GM18909 (cell line): ENCODE results near the gene MCU.

Experiments
- ATAC-seq: cut with Tn5 transposase; IDR thresholded peaks from one replicate; pipeline ENCODE4 v1.9.1; 2021; ENCODE audit warnings: mild to moderate bottlenecking; ENCODE audit not compliant: unreplicated experiment, poor library complexity

Gene MCU

DNA sequence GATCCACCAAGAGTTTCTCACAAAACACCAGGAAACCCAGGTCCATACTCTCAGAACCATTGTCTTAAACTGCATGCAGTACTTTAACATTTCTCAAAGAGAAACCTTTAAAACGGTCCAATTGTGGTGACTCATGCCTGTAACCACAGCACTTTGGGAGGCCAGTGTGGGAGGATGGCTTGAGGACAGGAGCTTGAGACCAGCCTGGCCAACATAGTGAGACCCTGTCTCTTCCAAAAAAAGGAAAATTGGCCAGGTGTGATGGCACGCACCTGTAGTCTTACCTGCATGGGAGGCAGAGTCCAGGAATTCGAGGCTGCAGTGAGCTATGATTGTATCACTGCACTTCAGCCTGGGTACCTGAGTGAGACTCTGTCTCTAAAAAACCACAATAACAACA, 104.1 kb downstream of the MCU start:
- ATAC-seq = no peak

DNA sequence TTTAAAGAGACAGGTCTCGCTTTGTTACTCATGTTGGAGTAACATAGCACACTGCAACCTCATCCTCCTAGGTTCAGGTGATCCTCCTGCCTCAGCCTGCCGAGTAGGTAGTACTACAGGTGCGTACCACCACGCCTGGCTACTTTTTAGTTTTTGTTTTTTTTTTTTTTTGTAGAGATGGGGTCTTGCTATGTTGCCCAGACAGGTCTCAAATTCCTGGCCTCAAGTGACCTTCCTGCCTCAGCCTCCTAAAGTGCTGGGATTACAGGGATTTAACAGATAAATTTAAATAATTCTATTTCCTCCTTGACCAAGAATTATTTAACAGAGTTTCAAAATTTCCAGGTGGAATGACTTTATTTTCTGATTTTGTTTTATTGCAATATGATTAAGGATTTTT, 104.6 kb downstream of the MCU start:
- no peak for ATAC-seq

DNA sequence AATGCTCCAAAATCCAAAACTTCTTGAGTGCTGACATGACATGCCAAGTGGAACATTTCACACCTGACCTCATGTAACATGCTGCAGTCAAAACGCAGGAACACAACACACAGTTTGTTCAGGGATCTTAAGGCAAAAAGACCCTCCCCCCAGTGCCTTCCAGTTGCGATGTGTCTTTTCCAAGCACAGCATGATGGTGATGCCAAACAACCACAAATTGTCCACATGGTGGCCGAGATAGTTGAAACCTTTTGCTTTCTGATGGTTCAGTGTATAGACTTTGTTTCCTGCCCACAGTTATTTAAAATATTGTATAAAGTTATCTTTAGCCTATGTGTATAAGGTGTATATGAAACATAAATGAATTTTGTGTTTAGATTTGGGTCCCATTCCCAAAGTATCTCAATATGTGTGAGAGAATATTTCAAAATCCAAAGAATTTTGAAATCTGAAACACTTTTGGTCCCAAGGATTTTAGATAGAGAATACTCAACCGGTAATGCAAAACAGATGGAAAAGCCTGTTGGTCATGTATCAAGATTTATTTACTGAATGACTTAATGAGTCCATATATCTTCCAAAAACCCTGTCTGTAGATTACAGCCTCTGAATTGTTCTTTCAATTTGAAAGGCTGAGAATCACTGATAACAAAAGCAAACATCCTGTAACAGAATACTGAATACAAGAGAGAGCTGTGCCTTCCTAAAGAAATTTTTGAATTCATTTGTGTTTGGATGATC, 108.2 kb downstream of the MCU start:
- ATAC-seq = no peak

DNA sequence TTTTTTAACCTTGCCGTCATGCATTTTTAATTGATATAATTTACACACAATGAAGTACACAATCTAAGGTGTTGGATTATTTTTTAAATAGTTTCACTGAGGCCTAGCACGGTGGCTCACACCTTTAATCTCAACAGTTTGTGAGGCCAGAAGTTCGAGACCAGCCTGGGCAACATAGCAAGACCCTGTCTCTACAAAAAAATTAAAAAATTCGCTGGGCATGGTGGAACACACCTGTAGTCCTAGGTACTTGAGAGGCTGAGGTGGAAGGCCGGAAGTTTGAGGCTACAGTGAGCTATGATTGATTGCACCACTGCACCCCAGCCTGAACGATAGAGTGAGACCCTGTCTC, 108.8 kb downstream of the MCU start:
- no peak for ATAC-seq

DNA sequence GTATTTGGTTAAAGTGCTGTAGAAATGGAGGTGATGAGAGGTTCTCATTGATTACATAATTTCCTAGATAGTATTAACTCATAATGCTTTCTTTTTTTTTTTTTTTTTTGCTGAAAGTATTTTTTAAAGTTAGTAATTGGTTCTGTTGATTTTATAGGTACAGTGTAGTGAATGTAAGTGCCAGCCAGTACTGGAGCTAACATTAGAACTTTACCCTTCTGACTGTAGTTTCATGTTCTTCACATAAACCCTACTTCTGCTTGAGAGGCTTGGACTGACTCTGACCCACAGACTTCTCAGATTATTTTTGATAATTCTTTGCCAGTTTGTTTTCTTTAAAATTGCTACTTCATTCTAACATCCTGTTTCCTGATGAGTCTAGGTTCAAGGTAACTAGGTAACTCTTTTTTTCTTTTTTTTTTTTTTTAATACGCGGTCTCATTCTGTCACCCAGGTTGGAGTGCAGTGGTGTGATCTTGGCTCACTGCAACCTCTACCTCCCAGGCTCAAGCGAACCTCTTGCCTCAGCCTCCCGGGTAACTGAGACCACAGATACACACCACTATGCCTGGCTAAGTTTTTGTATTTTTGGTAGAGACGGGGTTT, 109.4 kb downstream of the MCU start:
- ATAC-seq = no peak

- ATAC-seq = no peak
Observed at GRCh38 chr10:72802332-72802731, 110.4 kb downstream of the MCU start.

- ATAC-seq = no peak
Observed at GRCh38 chr10:72802763-72803505, 111.0 kb downstream of the MCU start.

- ATAC-seq = no peak
Observed at GRCh38 chr10:72808001-72808400, 116.1 kb downstream of the MCU start.

DNA sequence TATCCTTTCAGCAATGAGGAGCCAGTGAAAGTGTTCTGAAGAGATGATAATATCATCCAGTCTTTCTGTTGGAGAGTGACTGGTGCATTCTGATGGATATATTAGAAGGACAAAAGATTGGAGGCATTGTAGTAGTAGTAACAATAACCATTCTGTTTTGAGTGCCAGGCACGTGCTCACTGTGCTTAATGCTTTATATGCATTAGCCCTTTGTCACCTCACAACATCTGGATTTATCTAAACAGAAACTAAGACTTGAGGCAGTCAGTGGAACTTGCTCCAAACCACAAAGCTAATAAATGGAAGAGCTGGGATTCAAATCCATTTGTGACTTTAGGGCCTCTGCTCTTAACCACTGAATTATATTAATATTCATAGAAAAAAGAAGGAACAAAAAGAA, 117.1 kb downstream of the MCU start:
- no peak for ATAC-seq

DNA sequence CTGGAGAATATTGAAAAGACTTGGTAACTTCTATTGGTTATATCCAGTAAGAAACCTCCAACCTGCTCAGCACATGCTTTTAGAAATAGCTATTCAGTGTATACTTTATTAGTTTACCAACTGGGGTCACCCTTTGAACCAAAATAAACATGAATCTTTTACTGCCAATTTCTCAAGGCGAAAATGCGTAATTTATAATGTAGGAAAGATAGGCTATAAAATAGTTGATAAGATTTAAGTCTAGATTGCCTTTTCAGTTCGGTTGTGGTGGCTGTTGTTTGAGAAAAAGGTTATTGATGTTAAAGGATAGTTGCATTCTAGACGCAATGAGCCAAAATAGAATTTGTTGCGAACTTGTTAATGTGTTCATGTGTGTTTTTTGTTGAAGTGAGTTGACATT, 119.0 kb downstream of the MCU start:
- ATAC-seq = no peak

DNA sequence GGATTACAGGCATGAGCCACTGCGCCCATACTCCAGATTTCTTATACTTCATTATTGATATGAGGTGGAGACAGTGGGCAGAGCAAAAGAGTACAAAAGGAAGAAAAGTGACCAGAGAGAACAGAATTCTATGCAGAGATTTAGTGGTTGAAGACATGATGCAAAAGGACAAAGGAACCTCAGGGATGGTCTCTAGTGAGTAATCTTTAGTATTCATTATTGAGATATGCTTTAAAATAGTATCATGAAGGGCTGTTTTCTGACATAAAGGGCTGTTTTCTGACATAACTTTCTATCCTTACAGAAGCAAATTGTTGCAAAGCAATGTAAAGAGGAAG, 120.4 kb downstream of the MCU start:
- no peak for ATAC-seq

GRCh38 chr10:72812753-72813430, 120.9 kb downstream of the MCU start:
- ATAC-seq = no peak

DNA sequence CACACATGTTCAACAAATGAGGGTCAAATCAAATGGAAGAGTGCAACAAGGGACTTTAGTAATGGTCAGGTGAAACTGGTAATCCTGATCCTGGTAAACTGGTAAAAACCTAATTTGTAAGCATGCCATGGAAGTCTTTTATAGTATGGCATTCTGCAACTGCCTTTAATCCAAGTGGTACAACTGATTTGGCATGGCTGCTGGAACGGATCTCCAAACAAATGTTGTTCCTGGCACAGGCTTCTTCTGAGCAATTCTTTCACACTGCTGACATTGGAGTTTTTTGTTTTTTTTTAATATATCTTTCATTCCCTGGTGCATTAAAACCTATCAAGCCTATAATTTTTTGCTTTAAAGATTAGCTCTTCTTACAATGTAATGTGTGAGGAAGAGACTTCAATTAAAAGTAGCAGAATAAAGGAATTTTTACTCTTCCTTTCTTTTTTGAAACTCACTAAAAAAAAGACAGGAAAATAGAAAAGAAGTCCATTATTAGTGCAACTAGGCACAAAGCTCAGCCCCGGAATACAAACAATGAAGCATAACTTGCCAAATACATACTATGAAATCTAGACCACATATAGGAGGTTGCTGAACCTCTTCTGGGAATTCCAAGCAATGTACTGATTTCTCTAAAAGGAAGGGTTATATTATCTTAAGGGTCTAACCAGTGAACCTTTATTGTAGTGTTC, 122.3 kb downstream of the MCU start:
- no peak for ATAC-seq

DNA sequence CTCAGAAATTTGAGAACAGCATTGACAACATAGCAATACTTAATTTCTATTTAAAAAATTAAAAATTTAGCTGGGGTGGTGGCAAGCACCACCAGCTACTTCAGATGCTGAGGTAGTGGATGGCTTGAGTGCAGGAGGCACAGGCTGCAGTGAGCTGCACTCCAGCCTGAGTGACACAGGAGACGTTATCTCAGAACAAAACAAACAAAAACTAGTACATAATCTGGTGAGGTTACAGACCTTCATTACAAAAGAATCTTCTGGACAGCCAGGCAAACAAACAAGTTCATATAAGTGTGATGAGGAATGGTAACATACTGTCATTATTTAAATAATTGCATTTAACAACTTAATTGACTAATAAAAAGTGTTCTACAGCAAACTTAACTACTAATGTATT, 124.6 kb downstream of the MCU start:
- no peak for ATAC-seq

DNA sequence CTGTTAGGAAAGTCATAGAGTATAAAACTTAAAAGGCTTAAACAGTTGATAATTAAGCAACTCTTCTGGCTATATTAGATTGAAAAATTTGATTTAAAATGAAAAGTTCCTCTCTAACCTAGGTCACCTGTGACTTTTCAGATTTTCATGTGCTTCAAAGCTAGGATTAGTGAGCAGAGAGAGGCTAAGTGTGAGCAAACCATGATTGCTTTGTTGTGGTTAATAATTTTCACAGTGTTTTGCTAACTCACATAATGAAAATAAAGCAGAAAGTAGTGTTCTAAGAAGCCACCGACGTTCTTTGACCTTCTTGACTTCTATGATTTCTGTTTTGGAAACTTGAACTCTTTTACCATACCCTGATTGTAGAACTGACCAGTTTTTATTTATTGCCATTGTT, 126.1 kb downstream of the MCU start:
- no peak for ATAC-seq

DNA sequence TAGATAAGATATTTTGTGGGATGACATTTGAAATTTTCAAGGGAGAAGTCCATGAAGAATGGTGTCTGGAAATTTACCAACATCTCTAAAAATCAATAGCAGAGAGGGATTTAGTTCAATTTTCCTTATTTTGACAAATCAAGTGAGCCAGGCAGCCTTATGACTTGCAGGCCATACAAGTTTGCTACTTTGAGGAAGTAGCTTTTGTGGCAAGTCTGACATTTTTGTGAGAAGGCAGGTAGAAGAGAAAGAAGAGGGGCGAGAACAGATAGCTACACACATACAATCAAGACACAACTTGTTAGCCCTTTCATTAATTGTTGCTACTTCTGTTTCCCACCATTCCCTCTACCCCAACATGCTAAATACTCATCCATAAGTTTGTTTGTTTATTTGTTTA, 127.1 kb downstream of the MCU start:
- no peak for ATAC-seq

GRCh38 chr10:72821606-72822005, 129.7 kb downstream of the MCU start:
- ATAC-seq = no peak

- ATAC-seq = no peak
Observed at GRCh38 chr10:72822342-72822986, 130.5 kb downstream of the MCU start.

- no peak for ATAC-seq
Observed at GRCh38 chr10:72825163-72825562, 133.2 kb downstream of the MCU start.

DNA sequence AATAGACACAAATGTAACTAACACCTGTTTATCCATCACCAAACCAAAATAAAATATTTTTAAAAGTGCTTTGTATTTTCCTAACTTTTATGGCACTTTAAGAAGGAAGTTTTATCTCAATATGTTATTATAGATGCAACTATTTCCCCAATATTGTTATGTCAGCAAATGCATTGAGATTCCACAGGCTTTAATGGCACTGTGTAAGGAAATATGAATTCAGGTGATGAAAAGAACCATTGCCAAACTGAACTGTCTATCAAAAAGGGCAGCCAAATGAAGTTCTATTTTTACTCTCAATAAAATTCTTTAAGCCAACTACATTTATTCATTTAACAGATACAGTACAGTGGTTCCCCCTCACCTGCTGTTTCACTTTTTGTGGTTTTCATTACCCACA, 134.4 kb downstream of the MCU start:
- ATAC-seq = no peak
